Liver (tissue), 9 donors: ENCODE results near the gene PATL2. TPM values are rescaled to one million over a fixed set of nuclear protein-coding genes. Genes with fewer than 3 reads are reported as not detected.
"Not testable (repeated sequence)": the region's sequence is repeated elsewhere in the genome, so short reads cannot be mapped to it uniquely, and the experiment has no call there.

ENCODE experiments used
- DNase-seq: peaks from one replicate; pipeline ENCODE4 v3.0.0-alpha.2; 2017; ENCODE audit warnings: low spot score
- H3K27ac ChIP-seq, 2 donors: one replicate each; pipeline ENCODE4 v1.7.0; 2013; ENCODE audit warnings: inconsistent platforms in 2 of 2, low read length in 2 of 2, control low read depth in 1 of 2, low read depth in 1 of 2, mild to moderate bottlenecking in 1 of 2
- H3K27me3 ChIP-seq, 4 donors: one replicate each; pipeline versions ENCODE4 v1.6.1 to v1.7.0; 2013; ENCODE audit warnings: low read length in 3 of 4, inconsistent platforms in 1 of 4, mild to moderate bottlenecking in 1 of 4, moderate library complexity in 1 of 4; ENCODE audit not compliant: control insufficient read depth in 4 of 4, insufficient read depth in 4 of 4
- H3K36me3 ChIP-seq, 4 donors: one replicate each; pipeline versions ENCODE4 v1.6.1 to v1.7.0; 2013; ENCODE audit warnings: low read length in 3 of 4, mild to moderate bottlenecking in 3 of 4, low read depth in 1 of 4, moderate library complexity in 1 of 4; ENCODE audit not compliant: control insufficient read depth in 4 of 4, insufficient read depth in 3 of 4
- H3K4me1 ChIP-seq, 4 donors: one replicate each; pipeline versions ENCODE4 v1.6.1 to v1.7.0; 2013; ENCODE audit warnings: low read length in 3 of 4, mild to moderate bottlenecking in 3 of 4, moderate library complexity in 1 of 4; ENCODE audit not compliant: control insufficient read depth in 4 of 4, insufficient read depth in 4 of 4
- H3K4me3 ChIP-seq, 3 donors: one replicate each; pipeline versions ENCODE4 v1.6.1 to v1.7.0; 2013; ENCODE audit warnings: low read length in 3 of 3, control low read depth in 1 of 3, low read depth in 1 of 3, mild to moderate bottlenecking in 1 of 3
- H3K9ac ChIP-seq, 2 donors: one replicate each; pipeline ENCODE4 v1.7.0; 2013; ENCODE audit warnings: low read length in 2 of 2, mild to moderate bottlenecking in 2 of 2, moderate library complexity in 2 of 2, control low read depth in 1 of 2, low read depth in 1 of 2
- H3K9me3 ChIP-seq, 4 donors: one replicate each; pipeline versions ENCODE4 v1.6.1 to v1.7.0; 2013; ENCODE audit warnings: low read length in 3 of 4; ENCODE audit not compliant: control insufficient read depth in 4 of 4
- ATF3 ChIP-seq: IDR thresholded peaks from 2 replicates; pipeline ENCODE4 v1.6.1; 2016; ENCODE audit warnings: antibody characterized with exemption
- CTCF ChIP-seq: fragments of 150-350 bp; IDR thresholded peaks from 2 replicates; pipeline ENCODE4 v1.5.1; 2017; ENCODE audit warnings: improper control_type of control experiment, low read depth, low read length; ENCODE audit not compliant: missing input control
- EGR1 ChIP-seq, 2 donors: IDR thresholded peaks; 2 replicates each; pipeline ENCODE4 v1.6.1; 2016 to 2018; ENCODE audit warnings: antibody characterized with exemption in 2 of 2, low read depth in 2 of 2
- FOXA1 ChIP-seq: IDR thresholded peaks from 2 replicates; pipeline ENCODE4 v1.6.1; 2016; ENCODE audit warnings: antibody characterized with exemption
- FOXA2 ChIP-seq: IDR thresholded peaks from 2 replicates; pipeline ENCODE4 v1.6.1; 2016; ENCODE audit warnings: antibody characterized with exemption
- GABPA ChIP-seq, 2 donors: IDR thresholded peaks in 1 of 2; conservative IDR thresholded peaks in 1 of 2; 2 replicates each; pipeline ENCODE4 v1.6.1; 2016; ENCODE audit warnings: antibody characterized with exemption in 2 of 2, mild to moderate bottlenecking in 1 of 2, moderate library complexity in 1 of 2
- HNF4A ChIP-seq, 2 donors: conservative IDR thresholded peaks; 2 replicates each; pipeline ENCODE4 v1.6.1; 2016; ENCODE audit warnings: antibody characterized with exemption in 2 of 2, mild to moderate bottlenecking in 2 of 2
- JUND ChIP-seq, 2 donors: IDR thresholded peaks; 2 replicates each; pipeline ENCODE4 v1.6.1; 2016; ENCODE audit warnings: antibody characterized with exemption in 2 of 2
- MAX ChIP-seq: IDR thresholded peaks from 2 replicates; pipeline ENCODE4 v1.6.1; 2016; ENCODE audit warnings: antibody characterized with exemption
- NR2F2 ChIP-seq: IDR thresholded peaks from 2 replicates; pipeline ENCODE4 v1.6.1; 2016; ENCODE audit warnings: antibody characterized with exemption
- RAD21 ChIP-seq, 2 donors: IDR thresholded peaks; 2 replicates each; pipeline ENCODE4 v1.6.1; 2016; ENCODE audit warnings: antibody characterized with exemption in 2 of 2, mild to moderate bottlenecking in 2 of 2
- REST ChIP-seq: IDR thresholded peaks from 2 replicates; pipeline ENCODE4 v1.6.1; 2016; ENCODE audit warnings: antibody characterized with exemption, mild to moderate bottlenecking
- SP1 ChIP-seq: IDR thresholded peaks from 2 replicates; pipeline ENCODE4 v1.6.1; 2018; ENCODE audit warnings: antibody characterized with exemption, mild to moderate bottlenecking
- TAF1 ChIP-seq: conservative IDR thresholded peaks from 2 replicates; pipeline ENCODE4 v1.6.1; 2016; ENCODE audit warnings: antibody characterized with exemption, mild to moderate bottlenecking
- YY1 ChIP-seq: IDR thresholded peaks from 2 replicates; pipeline ENCODE4 v1.6.1; 2016; ENCODE audit warnings: antibody characterized with exemption, mild to moderate bottlenecking
- ZBTB33 ChIP-seq: IDR thresholded peaks from 2 replicates; pipeline ENCODE4 v1.6.1; 2016; ENCODE audit warnings: antibody characterized with exemption
- WGBS: extraction: QIAGEN DNeasy Blood & Tissue Kit; methylation state at CpG from one replicate; pipeline ENCODE4 v1.1.7; 2013; 5-methylcytosine and 5-hydroxymethylcytosine counted together
- polyA plus RNA-seq, 2 donors: library from polyadenylated mRNA; stranded (reverse) in 1 of 2; unstranded in 1 of 2; fragments of 200-250 nt in 1 of 2; fragments of >200 nt in 1 of 2; fragmentation: Nextera tagmentation in 1 of 2; extraction: Ambion mirVana in 1 of 2; gene quantifications; one replicate each; pipeline versions ENCODE4 v1.2.1 to v1.2.3, GENCODE V29; 2013 to 2015
- total RNA-seq, 2 donors: library from RNA; depleted of rRNA; stranded (reverse); fragments of >200 nt; gene quantifications; one replicate each; pipeline ENCODE4 v1.2.3, GENCODE V29; 2014
- donor health status: healthy.
- donor health status: healthy.
- donor health status: healthy.
- donor health status: healthy.
- donor health status: healthy.

The PATL2 gene
- total and polyA plus RNA-seq, 4 donors, result 0.32 to 1.0 (median 0.67) TPM

- Histone ChIP-seq H3K4me3 (no peak overlapping the region), H3K36me3 (no peaks in the 10 kb centered on the region), H3K27me3 (no peaks in the 10 kb centered on the region), H3K4me1 (no peaks in the 10 kb centered on the region), H3K9ac (no peak overlapping the region), H3K9me3 (peaks cover 0 to 3% (median 3%) of the 10 kb centered on the region in 4 donors), H3K27ac (no peak overlapping the region)
- TF ChIP-seq CTCF (no peak), YY1 (no peak), FOXA1 (no peak), SP1 (no peak), FOXA2 (no peak), TAF1 (no peak), HNF4A (conservative IDR thresholded peaks at IDR 0.05) (no peak), REST (no peak), ATF3 (no peak), RAD21 (IDR thresholded peaks at IDR 0.05) (no peak), NR2F2 (no peak), JUND (IDR thresholded peaks at IDR 0.05) (no peak), MAX (no peak), ZBTB33 (no peak), GABPA (IDR thresholded peaks at IDR 0.05 in 1 of 2, conservative IDR thresholded peaks at IDR 0.05 in 1 of 2) (no peak), EGR1 (IDR thresholded peaks at IDR 0.05; ENCODE audit: low read depth in 2 of 2) (no peak)
- WGBS, result 98% methylated on average over 1 of the region's 1 CpG
- no peak for DNase-seq
These were observed 42.2 kb upstream of the PATL2 start for GRCh38 chr15:44753345-44753744.

GRCh38 chr15:44743454-44743853, 32.3 kb upstream of the PATL2 start:
- H3K27ac ChIP-seq, H3K4me3 ChIP-seq, H3K36me3 ChIP-seq, H3K9ac ChIP-seq, H3K27me3 ChIP-seq, H3K9me3 ChIP-seq, H3K4me1 ChIP-seq, DNase-seq: not testable (repeated sequence)
- WGBS, result 89% methylated on average over 1 of the region's 2 CpGs

GRCh38 chr15:44739222-44739847, 28.2 kb upstream of the PATL2 start:
- H3K27me3 ChIP-seq, H3K4me1 ChIP-seq, DNase-seq, H3K4me3 ChIP-seq, H3K27ac ChIP-seq, H3K9me3 ChIP-seq, H3K36me3 ChIP-seq, H3K9ac ChIP-seq: not testable (repeated sequence)
- WGBS, result 85% methylated on average over 20 of the region's 24 CpGs
